Measurements from ENCODE around the gene MLF2. TPM values are rescaled to one million over a fixed set of nuclear protein-coding genes. Genes with fewer than 3 reads are reported as not detected.

MLF2 gene
- total RNA-seq, 2 experiments from 2014 or later: 79.7 to 87.3 TPM

DNA sequence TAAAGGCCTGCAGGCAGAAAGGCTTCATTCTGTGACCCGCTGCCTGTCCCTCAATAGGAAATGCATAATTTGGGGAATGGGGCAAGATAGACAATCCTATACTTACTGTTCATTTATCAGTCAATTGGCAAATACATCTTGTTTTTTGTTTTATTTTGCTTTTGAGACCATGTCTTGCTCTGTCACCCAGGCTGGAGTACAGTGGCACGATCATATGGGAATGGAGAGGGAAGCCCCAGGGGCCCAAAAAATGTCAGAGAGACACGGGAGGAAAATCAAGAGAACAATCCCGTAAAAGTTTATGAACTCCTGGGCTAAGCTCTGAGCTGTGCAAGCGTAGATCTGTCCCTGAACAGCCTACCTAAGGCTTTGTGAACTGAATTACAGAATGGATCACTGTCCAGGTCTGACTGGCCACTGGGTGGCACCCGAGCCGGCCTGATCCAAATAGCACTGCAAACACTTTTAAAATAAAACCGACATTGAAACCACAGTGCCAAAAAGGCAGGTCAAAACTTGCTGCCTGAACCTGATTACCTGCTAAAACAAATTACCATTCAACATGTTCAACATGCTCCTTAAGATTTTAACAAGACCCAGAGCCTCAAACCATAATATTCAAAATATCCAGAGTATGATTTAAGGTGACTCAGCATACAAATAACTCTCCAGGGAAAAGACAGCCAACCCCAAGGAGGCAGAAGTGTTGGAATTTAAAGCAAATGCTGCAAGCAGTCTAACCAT is 17.3 kb downstream of the MLF2 start:
- H3K9me3 ChIP-seq (ENCODE audit: low read length): no peaks in the 10 kb centered on the region
- DNase-seq (ENCODE audit: low spot score): peak; percentile 39
- H3K27ac ChIP-seq (ENCODE audit: low read depth, low read length, poor library complexity, severe bottlenecking): no peak overlapping the region
- no peak overlapping the region for H3K4me2 ChIP-seq (ENCODE audit: low read length)
- H3K4me3 ChIP-seq (ENCODE audit: low read depth, low read length, poor library complexity, severe bottlenecking): no peak overlapping the region
- TF ChIP-seq EZH2phosphoT487 (IDR thresholded peaks at IDR 0.05; ENCODE audit: borderline replicate concordance, low read depth, low read length): no peak
- TF ChIP-seq, protein P1, sequence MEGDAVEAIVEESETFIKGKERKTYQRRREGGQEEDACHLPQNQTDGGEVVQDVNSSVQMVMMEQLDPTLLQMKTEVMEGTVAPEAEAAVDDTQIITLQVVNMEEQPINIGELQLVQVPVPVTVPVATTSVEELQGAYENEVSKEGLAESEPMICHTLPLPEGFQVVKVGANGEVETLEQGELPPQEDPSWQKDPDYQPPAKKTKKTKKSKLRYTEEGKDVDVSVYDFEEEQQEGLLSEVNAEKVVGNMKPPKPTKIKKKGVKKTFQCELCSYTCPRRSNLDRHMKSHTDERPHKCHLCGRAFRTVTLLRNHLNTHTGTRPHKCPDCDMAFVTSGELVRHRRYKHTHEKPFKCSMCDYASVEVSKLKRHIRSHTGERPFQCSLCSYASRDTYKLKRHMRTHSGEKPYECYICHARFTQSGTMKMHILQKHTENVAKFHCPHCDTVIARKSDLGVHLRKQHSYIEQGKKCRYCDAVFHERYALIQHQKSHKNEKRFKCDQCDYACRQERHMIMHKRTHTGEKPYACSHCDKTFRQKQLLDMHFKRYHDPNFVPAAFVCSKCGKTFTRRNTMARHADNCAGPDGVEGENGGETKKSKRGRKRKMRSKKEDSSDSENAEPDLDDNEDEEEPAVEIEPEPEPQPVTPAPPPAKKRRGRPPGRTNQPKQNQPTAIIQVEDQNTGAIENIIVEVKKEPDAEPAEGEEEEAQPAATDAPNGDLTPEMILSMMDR (conservative IDR thresholded peaks at IDR 0.05; ENCODE audit: low read length): peak; percentile 76
- no TSS peak for BruUV-seq (replicated peaks)
- H4K20me1 ChIP-seq (ENCODE audit: insufficient read depth, low read length): no peaks in the 10 kb centered on the region
- no peak overlapping the region for H2AFZ ChIP-seq (ENCODE audit: low read length)
- POLR2A ChIA-PET: interaction anchor here (1.0 kb wide), 1 partner anchor 15 kb away, joined by 6 read pairs; no protein-coding TSS in a partner anchor
- H3K79me2 ChIP-seq (ENCODE audit: insufficient read depth, low read depth, low read length): no peaks in the 10 kb centered on the region
- no peaks in the 10 kb centered on the region for H3K9me2 ChIP-seq (ENCODE audit: insufficient read depth, low read length)
- intact Hi-C loops (cut with micrococcal nuclease; ENCODE audit: unreplicated experiment): loop anchor here (1.0 kb wide), 1 partner anchor 44 kb away; no protein-coding TSS in a partner anchor
- peaks cover under 1% of the 10 kb centered on the region for H3K4me1 ChIP-seq (ENCODE audit: insufficient read depth, low read length, poor library complexity, severe bottlenecking)
- peaks cover 15% of the 10 kb centered on the region for H3K36me3 ChIP-seq (ENCODE audit: insufficient read depth, low read length)
- CTCF ChIA-PET (ENCODE audit: unreplicated experiment): no interaction called here

DNA sequence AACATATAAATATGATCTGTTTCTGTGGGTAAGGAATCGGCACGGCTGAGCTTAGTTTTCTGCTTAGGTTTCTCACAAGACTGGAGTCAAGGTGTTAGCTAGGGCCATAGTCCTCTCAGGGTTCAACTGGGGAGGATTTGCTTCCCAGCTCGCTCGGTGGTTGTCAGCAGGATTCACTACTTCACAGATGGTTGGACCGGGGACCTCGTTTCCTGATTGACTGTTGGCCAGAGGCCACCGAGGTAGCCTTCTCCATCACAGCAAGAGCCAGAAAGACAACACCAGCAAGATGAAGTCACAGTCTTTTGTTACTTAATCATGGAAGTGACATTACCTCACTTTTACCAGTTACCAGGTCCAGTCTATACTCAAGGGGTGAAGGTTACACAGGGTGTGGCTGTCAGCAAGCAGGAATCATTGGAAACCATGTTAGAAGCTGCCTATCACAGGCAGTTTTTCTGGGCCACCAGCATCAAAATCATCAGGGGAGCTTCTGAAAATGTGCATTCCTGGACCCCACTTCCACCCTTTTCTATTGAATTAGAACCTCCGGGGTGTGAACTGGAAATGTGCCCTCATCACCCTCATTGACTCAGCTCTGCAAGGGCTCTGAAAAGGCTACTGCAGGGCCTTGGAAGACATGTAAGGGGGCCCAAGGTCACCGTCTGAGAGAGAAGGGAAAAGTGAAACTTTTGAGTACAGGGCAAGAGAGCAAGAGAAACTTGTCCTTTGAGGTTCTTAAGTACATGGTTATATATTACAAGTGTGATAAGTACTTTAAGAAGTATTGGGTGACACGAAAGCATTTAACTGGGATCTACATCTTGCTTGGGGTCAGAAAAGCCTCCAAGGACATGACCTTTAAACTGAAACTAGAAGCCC is 18.2 kb downstream of the MLF2 start:
- intact Hi-C loops (cut with micrococcal nuclease; ENCODE audit: unreplicated experiment): loop anchor here (1.0 kb wide), 1 partner anchor 45 kb away; no protein-coding TSS in a partner anchor
- Histone ChIP-seq H3K79me2 (ENCODE audit: insufficient read depth, low read depth, low read length) (no peaks in the 10 kb centered on the region), H3K4me1 (ENCODE audit: insufficient read depth, low read length, poor library complexity, severe bottlenecking) (peaks cover 9% of the 10 kb centered on the region), H3K4me3 (ENCODE audit: low read depth, low read length, poor library complexity, severe bottlenecking) (no peak overlapping the region), H4K20me1 (ENCODE audit: insufficient read depth, low read length) (no peaks in the 10 kb centered on the region), H3K9me2 (ENCODE audit: insufficient read depth, low read length) (no peaks in the 10 kb centered on the region), H3K36me3 (ENCODE audit: insufficient read depth, low read length) (peaks cover 23% of the 10 kb centered on the region), H3K9me3 (ENCODE audit: low read length) (no peaks in the 10 kb centered on the region), H2AFZ (ENCODE audit: low read length) (no peak overlapping the region), H3K4me2 (ENCODE audit: low read length) (no peak overlapping the region), H3K27ac (ENCODE audit: low read depth, low read length, poor library complexity, severe bottlenecking) (no peak overlapping the region)
- no peak for TF ChIP-seq EZH2phosphoT487 (IDR thresholded peaks at IDR 0.05; ENCODE audit: borderline replicate concordance, low read depth, low read length)
- TF ChIP-seq, protein P1 (conservative IDR thresholded peaks at IDR 0.05; ENCODE audit: low read length): no peak
- CTCF ChIA-PET (ENCODE audit: unreplicated experiment): no interaction called here
- DNase-seq (ENCODE audit: low spot score): no peak
- BruUV-seq (replicated peaks): no TSS peak
- POLR2A ChIA-PET: interaction anchor here (0.6 to 1.0 kb wide), 2 partner anchors 9 to 14 kb away, joined by 3 to 6 read pairs; no protein-coding TSS in a partner anchor

Data from OCI-LY7 (cell line).